Gastroesophageal sphincter (tissue), 3 donors: ENCODE results near the gene USP44.

Experiments used
- EP300 ChIP-seq: sonication (generic); formaldehyde crosslinking; IDR thresholded peaks from one replicate; pipeline ENCODE4 v1.6.1; 2017; ENCODE audit warnings: antibody characterized with exemption, mild to moderate bottlenecking
- POLR2A ChIP-seq, 2 donors: fragments of 450-650 bp; IDR thresholded peaks; one replicate each; pipeline ENCODE4 v1.6.1; 2017; ENCODE audit warnings: antibody characterized with exemption in 2 of 2, mild to moderate bottlenecking in 2 of 2, moderate library complexity in 1 of 2
- POLR2AphosphoS5 ChIP-seq: sonication (generic); formaldehyde crosslinking; IDR thresholded peaks from one replicate; pipeline ENCODE4 v1.6.1; 2017; ENCODE audit warnings: antibody characterized with exemption
- TF ChIP-seq, protein P1 (sequence below), 4 experiments: fragments of 200-600 bp in 2 of 4; fragments of 450-650 bp in 2 of 4; sonication (generic) in 1 of 4; IDR thresholded peaks; one replicate each; pipeline ENCODE4 v1.5.1; 2017 to 2019; ENCODE audit warnings: antibody characterized with exemption in 4 of 4, mild to moderate bottlenecking in 2 of 4, moderate library complexity in 2 of 4

DNA sequence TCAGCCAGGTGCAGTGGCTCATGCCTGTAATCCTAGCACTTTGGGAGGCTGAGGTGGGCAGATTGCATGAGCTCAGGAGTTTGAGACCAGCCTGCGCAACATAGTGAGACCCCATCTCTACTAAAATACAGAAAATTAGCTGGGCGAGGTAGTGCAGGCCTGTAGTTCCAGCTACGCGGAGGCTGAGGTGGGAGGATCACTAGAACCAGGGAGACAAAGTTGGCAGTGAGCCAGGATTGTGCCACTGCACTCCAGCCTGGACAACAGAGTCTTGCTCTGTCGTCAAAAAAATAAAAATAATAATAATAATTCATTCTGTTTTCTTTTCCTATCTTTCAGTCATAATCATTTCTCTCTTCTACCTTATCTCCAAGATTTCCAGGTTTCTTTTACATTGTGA lies 48.6 kb upstream of the USP44 start:
- TF ChIP-seq POLR2AphosphoS5 (no peak), POLR2A (IDR thresholded peaks at IDR 0.05) (no peak), EP300 (no peak)
- TF ChIP-seq, protein P1, sequence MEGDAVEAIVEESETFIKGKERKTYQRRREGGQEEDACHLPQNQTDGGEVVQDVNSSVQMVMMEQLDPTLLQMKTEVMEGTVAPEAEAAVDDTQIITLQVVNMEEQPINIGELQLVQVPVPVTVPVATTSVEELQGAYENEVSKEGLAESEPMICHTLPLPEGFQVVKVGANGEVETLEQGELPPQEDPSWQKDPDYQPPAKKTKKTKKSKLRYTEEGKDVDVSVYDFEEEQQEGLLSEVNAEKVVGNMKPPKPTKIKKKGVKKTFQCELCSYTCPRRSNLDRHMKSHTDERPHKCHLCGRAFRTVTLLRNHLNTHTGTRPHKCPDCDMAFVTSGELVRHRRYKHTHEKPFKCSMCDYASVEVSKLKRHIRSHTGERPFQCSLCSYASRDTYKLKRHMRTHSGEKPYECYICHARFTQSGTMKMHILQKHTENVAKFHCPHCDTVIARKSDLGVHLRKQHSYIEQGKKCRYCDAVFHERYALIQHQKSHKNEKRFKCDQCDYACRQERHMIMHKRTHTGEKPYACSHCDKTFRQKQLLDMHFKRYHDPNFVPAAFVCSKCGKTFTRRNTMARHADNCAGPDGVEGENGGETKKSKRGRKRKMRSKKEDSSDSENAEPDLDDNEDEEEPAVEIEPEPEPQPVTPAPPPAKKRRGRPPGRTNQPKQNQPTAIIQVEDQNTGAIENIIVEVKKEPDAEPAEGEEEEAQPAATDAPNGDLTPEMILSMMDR (IDR thresholded peaks at IDR 0.05): no peak
